Measurements from ENCODE around the gene LRP1B.

LRP1B gene

DNA sequence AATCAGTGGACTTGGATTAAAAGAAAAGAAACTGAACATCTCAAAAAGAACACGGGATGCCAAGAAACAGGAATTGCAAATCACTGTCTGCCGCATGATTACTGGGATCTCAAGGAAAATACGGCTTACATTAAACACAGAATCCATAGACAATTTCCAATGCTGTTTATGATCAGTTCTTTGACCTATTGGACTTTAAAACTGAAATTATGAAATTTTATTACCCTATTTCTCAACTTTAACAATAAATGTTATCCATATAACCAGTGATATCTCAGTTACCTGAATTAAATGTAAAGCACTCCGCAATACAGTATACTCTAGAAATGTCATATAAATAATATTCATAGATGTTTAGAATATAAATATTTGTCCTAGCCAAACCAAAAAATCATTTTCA lies 1793.8 kb downstream of the LRP1B start:
- Histone ChIP-seq H3K36me3 (ENCODE audit: insufficient read depth, insufficient read length, low read length) (no peaks in the 10 kb centered on the region), H3K9me3 (ENCODE audit: insufficient read depth, low read length) (no peaks in the 10 kb centered on the region), H3K4me3 (ENCODE audit: insufficient read length, low read depth) (no peak overlapping the region), H3K27me3 (ENCODE audit: insufficient read depth, insufficient read length) (no peaks in the 10 kb centered on the region), H3K4me1 (ENCODE audit: insufficient read depth, insufficient read length) (no peaks in the 10 kb centered on the region), H3K9ac (ENCODE audit: insufficient read length, low read depth) (no peak overlapping the region)
- TF ChIP-seq YY1 (IDR thresholded peaks at IDR 0.05; ENCODE audit: insufficient read depth, insufficient read length) (no peak), ZNF274 (IDR thresholded peaks at IDR 0.05; ENCODE audit: low read depth, low read length) (no peak), SUZ12 (IDR thresholded peaks at IDR 0.05; ENCODE audit: extremely low read depth, insufficient read depth, insufficient read length) (no peak)
- DNase-seq (ENCODE audit: low read depth, low spot score), result no peak

GRCh38 chr2:140316345-140316744 lies 1814.5 kb downstream of the LRP1B start:
- DNase-seq (ENCODE audit: low read depth, low spot score), result no peak

DNA sequence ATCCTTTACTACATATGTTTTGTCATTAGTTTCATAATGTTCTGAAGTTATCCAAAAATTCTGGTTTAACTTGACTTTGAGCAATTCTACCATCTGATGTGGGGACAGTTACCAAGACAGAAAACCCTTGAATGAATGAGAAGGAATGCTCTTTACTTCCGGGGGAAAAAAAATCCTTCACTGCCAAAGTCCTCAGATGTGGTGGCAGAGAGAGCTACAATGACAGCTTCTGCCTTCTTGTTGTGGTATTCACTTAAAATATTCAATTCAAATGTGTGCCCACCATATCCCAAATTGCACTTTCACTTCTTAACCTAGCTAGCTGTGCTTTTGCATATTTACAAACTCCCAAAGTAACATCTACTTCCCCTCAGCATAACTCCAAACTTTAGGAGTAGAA lies 1818.9 kb downstream of the LRP1B start:
- H3K9ac ChIP-seq (ENCODE audit: insufficient read length, low read depth), result no peak overlapping the region
- H3K27me3 ChIP-seq (ENCODE audit: insufficient read depth, insufficient read length), result no peaks in the 10 kb centered on the region
- no peaks in the 10 kb centered on the region for H3K36me3 ChIP-seq (ENCODE audit: insufficient read depth, insufficient read length, low read length)
- no peak overlapping the region for H3K4me3 ChIP-seq (ENCODE audit: insufficient read length, low read depth)
- H3K4me1 ChIP-seq (ENCODE audit: insufficient read depth, insufficient read length), result no peaks in the 10 kb centered on the region
- H3K9me3 ChIP-seq (ENCODE audit: insufficient read depth, low read length), result no peaks in the 10 kb centered on the region
- TF ChIP-seq ZNF274 (IDR thresholded peaks at IDR 0.05; ENCODE audit: low read depth, low read length) (no peak), SUZ12 (IDR thresholded peaks at IDR 0.05; ENCODE audit: extremely low read depth, insufficient read depth, insufficient read length) (no peak), YY1 (IDR thresholded peaks at IDR 0.05; ENCODE audit: insufficient read depth, insufficient read length) (no peak)
- DNase-seq (ENCODE audit: low read depth, low spot score), result no peak

More at GRCh38 chr2:140316345-140316744, 1814.5 kb downstream of the LRP1B start:
- no peak for TF ChIP-seq YY1 (IDR thresholded peaks at IDR 0.05; ENCODE audit: insufficient read depth, insufficient read length)
- no peak for TF ChIP-seq SUZ12 (IDR thresholded peaks at IDR 0.05; ENCODE audit: extremely low read depth, insufficient read depth, insufficient read length)
- TF ChIP-seq ZNF274 (IDR thresholded peaks at IDR 0.05; ENCODE audit: low read depth, low read length), result no peak
- H3K4me3 ChIP-seq (ENCODE audit: insufficient read length, low read depth), result no peak overlapping the region
- H3K9ac ChIP-seq (ENCODE audit: insufficient read length, low read depth), result no peak overlapping the region
- H3K4me1 ChIP-seq (ENCODE audit: insufficient read depth, insufficient read length), result no peaks in the 10 kb centered on the region
- H3K27me3 ChIP-seq (ENCODE audit: insufficient read depth, insufficient read length), result no peaks in the 10 kb centered on the region
- no peaks in the 10 kb centered on the region for H3K9me3 ChIP-seq (ENCODE audit: insufficient read depth, low read length)
- H3K36me3 ChIP-seq (ENCODE audit: insufficient read depth, insufficient read length, low read length), result no peaks in the 10 kb centered on the region

DNA sequence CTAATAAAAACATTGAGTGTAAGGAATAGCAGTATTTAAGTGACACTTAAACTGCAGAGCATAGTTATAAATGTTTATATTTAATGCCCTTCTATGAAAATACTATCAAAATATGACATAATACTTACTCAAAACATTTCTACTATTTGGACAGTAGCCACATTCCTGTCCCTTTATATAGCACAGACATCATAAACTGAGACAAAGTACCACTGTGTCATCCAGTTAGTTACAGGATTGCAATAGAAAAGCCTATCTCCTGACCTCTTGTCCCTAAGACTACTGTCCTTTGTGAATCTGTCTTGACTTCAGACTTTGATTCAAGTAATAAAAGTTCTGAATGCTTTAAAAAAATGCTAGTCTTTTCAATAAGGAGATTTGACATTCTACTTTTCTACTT lies 1822.1 kb downstream of the LRP1B start:
- no peak for TF ChIP-seq ZNF274 (IDR thresholded peaks at IDR 0.05; ENCODE audit: low read depth, low read length)
- no peak for TF ChIP-seq SUZ12 (IDR thresholded peaks at IDR 0.05; ENCODE audit: extremely low read depth, insufficient read depth, insufficient read length)
- TF ChIP-seq YY1 (IDR thresholded peaks at IDR 0.05; ENCODE audit: insufficient read depth, insufficient read length), result no peak
- Histone ChIP-seq H3K4me3 (ENCODE audit: insufficient read length, low read depth) (no peak overlapping the region), H3K36me3 (ENCODE audit: insufficient read depth, insufficient read length, low read length) (no peaks in the 10 kb centered on the region), H3K9me3 (ENCODE audit: insufficient read depth, low read length) (no peaks in the 10 kb centered on the region), H3K9ac (ENCODE audit: insufficient read length, low read depth) (no peak overlapping the region), H3K27me3 (ENCODE audit: insufficient read depth, insufficient read length) (no peaks in the 10 kb centered on the region), H3K4me1 (ENCODE audit: insufficient read depth, insufficient read length) (no peaks in the 10 kb centered on the region)
- DNase-seq (ENCODE audit: low read depth, low spot score), result no peak

GRCh38 chr2:140307532-140307931 lies 1823.3 kb downstream of the LRP1B start:
- Histone ChIP-seq H3K27me3 (ENCODE audit: insufficient read depth, insufficient read length) (no peaks in the 10 kb centered on the region), H3K4me1 (ENCODE audit: insufficient read depth, insufficient read length) (no peaks in the 10 kb centered on the region), H3K9me3 (ENCODE audit: insufficient read depth, low read length) (no peaks in the 10 kb centered on the region), H3K9ac (ENCODE audit: insufficient read length, low read depth) (no peak overlapping the region), H3K4me3 (ENCODE audit: insufficient read length, low read depth) (no peak overlapping the region), H3K36me3 (ENCODE audit: insufficient read depth, insufficient read length, low read length) (no peaks in the 10 kb centered on the region)
- no peak for DNase-seq (ENCODE audit: low read depth, low spot score)
- TF ChIP-seq ZNF274 (IDR thresholded peaks at IDR 0.05; ENCODE audit: low read depth, low read length) (no peak), YY1 (IDR thresholded peaks at IDR 0.05; ENCODE audit: insufficient read depth, insufficient read length) (no peak)

- no peak for DNase-seq (ENCODE audit: low read depth, low spot score)
- H3K36me3 ChIP-seq (ENCODE audit: insufficient read depth, insufficient read length, low read length), result no peaks in the 10 kb centered on the region
- no peaks in the 10 kb centered on the region for H3K27me3 ChIP-seq (ENCODE audit: insufficient read depth, insufficient read length)
- TF ChIP-seq YY1 (IDR thresholded peaks at IDR 0.05; ENCODE audit: insufficient read depth, insufficient read length) (no peak), ZNF274 (IDR thresholded peaks at IDR 0.05; ENCODE audit: low read depth, low read length) (no peak), SUZ12 (IDR thresholded peaks at IDR 0.05; ENCODE audit: extremely low read depth, insufficient read depth, insufficient read length) (no peak)
- H3K4me3 ChIP-seq (ENCODE audit: insufficient read length, low read depth), result no peak overlapping the region
- no peaks in the 10 kb centered on the region for H3K9me3 ChIP-seq (ENCODE audit: insufficient read depth, low read length)
- no peaks in the 10 kb centered on the region for H3K4me1 ChIP-seq (ENCODE audit: insufficient read depth, insufficient read length)
- H3K9ac ChIP-seq (ENCODE audit: insufficient read length, low read depth), result no peak overlapping the region
These were observed 1835.0 kb downstream of the LRP1B start for GRCh38 chr2:140295767-140296166.

GRCh38 chr2:140288726-140289125 lies 1842.1 kb downstream of the LRP1B start:
- TF ChIP-seq YY1 (IDR thresholded peaks at IDR 0.05; ENCODE audit: insufficient read depth, insufficient read length), result no peak
- TF ChIP-seq ZNF274 (IDR thresholded peaks at IDR 0.05; ENCODE audit: low read depth, low read length), result no peak
- TF ChIP-seq SUZ12 (IDR thresholded peaks at IDR 0.05; ENCODE audit: extremely low read depth, insufficient read depth, insufficient read length), result no peak
- Histone ChIP-seq H3K4me3 (ENCODE audit: insufficient read length, low read depth) (no peak overlapping the region), H3K27me3 (ENCODE audit: insufficient read depth, insufficient read length) (no peaks in the 10 kb centered on the region), H3K36me3 (ENCODE audit: insufficient read depth, insufficient read length, low read length) (no peaks in the 10 kb centered on the region), H3K4me1 (ENCODE audit: insufficient read depth, insufficient read length) (no peaks in the 10 kb centered on the region), H3K9ac (ENCODE audit: insufficient read length, low read depth) (no peak overlapping the region), H3K9me3 (ENCODE audit: insufficient read depth, low read length) (no peaks in the 10 kb centered on the region)
- no peak for DNase-seq (ENCODE audit: low read depth, low spot score)

DNA sequence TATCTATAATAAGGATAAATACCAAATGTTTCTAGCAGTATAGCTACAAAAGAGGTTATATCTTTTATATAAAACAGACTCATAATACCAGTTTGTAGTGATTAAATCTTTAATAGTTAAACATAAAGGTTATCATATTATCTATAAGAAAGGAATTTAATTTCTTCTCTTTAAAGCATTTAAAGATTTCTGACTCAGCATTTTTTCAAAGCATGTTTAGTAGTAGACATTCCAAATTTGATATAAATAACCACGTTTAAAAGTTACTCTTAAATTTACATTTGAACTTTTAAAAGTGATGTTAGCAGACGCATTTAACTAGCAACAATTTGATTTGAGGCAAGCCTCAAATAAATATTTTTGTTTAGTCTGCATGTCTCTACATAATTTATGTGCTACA lies 1842.6 kb downstream of the LRP1B start:
- no peaks in the 10 kb centered on the region for H3K9me3 ChIP-seq (ENCODE audit: insufficient read depth, low read length)
- no peak overlapping the region for H3K4me3 ChIP-seq (ENCODE audit: insufficient read length, low read depth)
- no peak for TF ChIP-seq YY1 (IDR thresholded peaks at IDR 0.05; ENCODE audit: insufficient read depth, insufficient read length)
- TF ChIP-seq SUZ12 (IDR thresholded peaks at IDR 0.05; ENCODE audit: extremely low read depth, insufficient read depth, insufficient read length), result no peak
- TF ChIP-seq ZNF274 (IDR thresholded peaks at IDR 0.05; ENCODE audit: low read depth, low read length), result no peak
- H3K36me3 ChIP-seq (ENCODE audit: insufficient read depth, insufficient read length, low read length), result no peaks in the 10 kb centered on the region
- no peaks in the 10 kb centered on the region for H3K4me1 ChIP-seq (ENCODE audit: insufficient read depth, insufficient read length)
- H3K27me3 ChIP-seq (ENCODE audit: insufficient read depth, insufficient read length), result no peaks in the 10 kb centered on the region
- no peak for DNase-seq (ENCODE audit: low read depth, low spot score)
- H3K9ac ChIP-seq (ENCODE audit: insufficient read length, low read depth), result no peak overlapping the region

All from NT2/D1 (cell line).